Upper lobe of left lung (tissue), 6 donors: ENCODE results near the gene SLC25A12. TPM values are rescaled to one million over a fixed set of nuclear protein-coding genes. Genes with fewer than 3 reads are reported as not detected.

Experiments used
- ATAC-seq, 2 donors: fragments of 200-7000 bp; cut with Tn5 transposase; one replicate each; pipeline ENCODE4 v1.9.1; 2022; ENCODE audit warnings: mild to moderate bottlenecking in 2 of 2, moderate library complexity in 2 of 2; ENCODE audit not compliant: low FRiP score in 2 of 2
- DNase-seq, 2 donors: peaks; one replicate each; pipeline ENCODE4 v3.0.0-alpha.2; 2019 to 2020
- H3K27ac ChIP-seq, 4 donors: fragments of 200-600 bp; sonication (generic); one replicate each; pipeline ENCODE4 v1.5.1; 2016 to 2019
- H3K27me3 ChIP-seq, 4 donors: fragments of 200-600 bp; sonication (generic); one replicate each; pipeline ENCODE4 v1.5.1; 2017 to 2019
- H3K36me3 ChIP-seq, 4 donors: fragments of 200-600 bp; sonication (generic); one replicate each; pipeline ENCODE4 v1.5.1; 2016 to 2019
- H3K4me1 ChIP-seq, 4 donors: fragments of 200-600 bp; sonication (generic); one replicate each; pipeline ENCODE4 v1.5.1; 2018 to 2019
- H3K4me3 ChIP-seq, 4 donors: fragments of 200-600 bp; sonication (generic); one replicate each; pipeline ENCODE4 v1.5.1; 2017 to 2019; ENCODE audit warnings: mild to moderate bottlenecking in 2 of 4, moderate library complexity in 1 of 4
- H3K9me3 ChIP-seq, 4 donors: fragments of 200-600 bp; sonication (generic); one replicate each; pipeline ENCODE4 v1.5.1; 2018 to 2019
- CTCF ChIP-seq, 6 experiments: fragments of 450-650 bp in 4 of 6; fragments of 200-600 bp in 2 of 6; sonication (generic) in 2 of 6; IDR thresholded peaks; one replicate each; pipeline ENCODE4 v1.5.1; 2016 to 2019; ENCODE audit warnings: antibody characterized with exemption in 6 of 6
- EP300 ChIP-seq, 4 donors: sonication (generic); formaldehyde crosslinking; IDR thresholded peaks; one replicate each; pipeline ENCODE4 v1.5.1; 2017; ENCODE audit warnings: antibody characterized with exemption in 4 of 4, control low read depth in 2 of 4
- POLR2A ChIP-seq, 4 donors: fragments of 450-650 bp; IDR thresholded peaks; one replicate each; pipeline ENCODE4 v1.5.1; 2016 to 2017; ENCODE audit warnings: antibody characterized with exemption in 4 of 4, mild to moderate bottlenecking in 2 of 4
- POLR2AphosphoS5 ChIP-seq, 2 donors: sonication (generic); formaldehyde crosslinking; IDR thresholded peaks; one replicate each; pipeline ENCODE4 v1.5.1; 2017; ENCODE audit warnings: antibody characterized with exemption in 2 of 2
- WGBS, 2 donors: methylation state at CpG; one replicate each; pipeline ENCODE4 v1.1.5; 2017 to 2018; 5-methylcytosine and 5-hydroxymethylcytosine counted together
- total RNA-seq, 6 donors: library from RNA; depleted of rRNA in 4 of 6; stranded (reverse); fragments of >200 nt in 4 of 6; gene quantifications; one replicate each; pipeline versions ENCODE4 v1.1.0 to v1.2.1, GENCODE V29; 2016 to 2021
- donor health status: DM: no; HTN: no; CAD: no; lungs with moderate emphysema.
- donor health status: DM: no; HTN: yes; CAD: no; lungs with severe emphysema.

SLC25A12 gene
- total RNA-seq, 6 donors from 2014 or later = 6.2 to 27.2 (median 11.3) TPM

GRCh38 chr2:171919453-171919852 is 25.4 kb upstream of the SLC25A12 start:
- Histone ChIP-seq H3K36me3 (no peaks in the 10 kb centered on the region), H3K9me3 (no peaks in the 10 kb centered on the region), H3K4me1 (peaks cover 4 to 24% (median 17%) of the 10 kb centered on the region in 4 donors), H3K27me3 (no peaks in the 10 kb centered on the region), H3K4me3 (no peak overlapping the region), H3K27ac (no peak overlapping the region)
- DNase-seq (no peak), ATAC-seq (no peak)
- no peak for TF ChIP-seq EP300 (IDR thresholded peaks at IDR 0.05)
- no peak for TF ChIP-seq POLR2AphosphoS5 (IDR thresholded peaks at IDR 0.05)
- no peak for TF ChIP-seq CTCF (IDR thresholded peaks at IDR 0.05)
- no peak for TF ChIP-seq POLR2A (IDR thresholded peaks at IDR 0.05)
- 91 to 93% methylated on average over 2 of the region's 2 CpGs for WGBS, 2 donors

- no peak for DNase-seq
- H3K36me3 ChIP-seq = no peaks in the 10 kb centered on the region
- 73 to 76% methylated on average over 3 of the region's 3 CpGs for WGBS, 2 donors
These were observed 19.5 kb upstream of the SLC25A12 start for GRCh38 chr2:171913517-171913916.

GRCh38 chr2:171910494-171910893 is 16.4 kb upstream of the SLC25A12 start:
- H3K4me3 ChIP-seq = no peak overlapping the region
- H3K4me1 ChIP-seq = no peaks in the 10 kb centered on the region
- H3K9me3 ChIP-seq = no peaks in the 10 kb centered on the region
- no peaks in the 10 kb centered on the region for H3K27me3 ChIP-seq
- no peak for ATAC-seq
- TF ChIP-seq POLR2A (IDR thresholded peaks at IDR 0.05) = no peak
- no peak for TF ChIP-seq POLR2AphosphoS5 (IDR thresholded peaks at IDR 0.05)
- no peak for TF ChIP-seq CTCF (IDR thresholded peaks at IDR 0.05)
- no peak for TF ChIP-seq EP300 (IDR thresholded peaks at IDR 0.05)
- 53 to 59% methylated on average over 1 of the region's 1 CpG for WGBS, 2 donors
- H3K27ac ChIP-seq = no peak overlapping the region
- no peaks in the 10 kb centered on the region for H3K36me3 ChIP-seq
- no peak for DNase-seq

More at GRCh38 chr2:171913517-171913916, 19.5 kb upstream of the SLC25A12 start:
- Histone ChIP-seq H3K4me1 (no peaks in the 10 kb centered on the region), H3K27ac (no peak overlapping the region), H3K4me3 (no peak overlapping the region), H3K9me3 (no peaks in the 10 kb centered on the region), H3K27me3 (no peaks in the 10 kb centered on the region)
- no peak for ATAC-seq
- TF ChIP-seq CTCF (IDR thresholded peaks at IDR 0.05) = no peak

GRCh38 chr2:171909266-171909665 is 15.2 kb upstream of the SLC25A12 start:
- Histone ChIP-seq H3K27me3 (no peaks in the 10 kb centered on the region), H3K36me3 (no peaks in the 10 kb centered on the region), H3K27ac (no peak overlapping the region), H3K4me3 (no peak overlapping the region), H3K9me3 (no peaks in the 10 kb centered on the region), H3K4me1 (no peaks in the 10 kb centered on the region)
- no peak for ATAC-seq
- 84 to 88% methylated on average over 3 of the region's 3 CpGs for WGBS, 2 donors
- no peak for TF ChIP-seq POLR2AphosphoS5 (IDR thresholded peaks at IDR 0.05)
- no peak for TF ChIP-seq POLR2A (IDR thresholded peaks at IDR 0.05)
- DNase-seq = no peak

- no peak overlapping the region for H3K4me3 ChIP-seq
- DNase-seq (no peak), ATAC-seq (no peak)
- H3K9me3 ChIP-seq = no peaks in the 10 kb centered on the region
- H3K27ac ChIP-seq = no peak overlapping the region
- no peaks in the 10 kb centered on the region for H3K27me3 ChIP-seq
- no peak for TF ChIP-seq POLR2AphosphoS5 (IDR thresholded peaks at IDR 0.05)
- TF ChIP-seq POLR2A (IDR thresholded peaks at IDR 0.05) = no peak
- TF ChIP-seq CTCF (IDR thresholded peaks at IDR 0.05) = no peak
- no peak for TF ChIP-seq EP300 (IDR thresholded peaks at IDR 0.05)
- 75 to 77% methylated on average over 1 of the region's 1 CpG for WGBS, 2 donors
- H3K4me1 ChIP-seq = no peaks in the 10 kb centered on the region
- no peaks in the 10 kb centered on the region for H3K36me3 ChIP-seq
These were observed 14.2 kb upstream of the SLC25A12 start for GRCh38 chr2:171908235-171908634.
